Measurements from ENCODE around the gene MME. TPM values are rescaled to one million over a fixed set of nuclear protein-coding genes. Genes with fewer than 3 reads are reported as not detected.

The MME gene
- total RNA-seq, 1 donor from 2014 or later: 54.3 TPM

- TF ChIP-seq CTCF (IDR thresholded peaks at IDR 0.05; ENCODE audit: insufficient read depth, low read depth, low read length): no peak
- TF ChIP-seq EZH2 (IDR thresholded peaks at IDR 0.05; ENCODE audit: insufficient read depth, low read length): no peak
- H3K27me3 Mint-ChIP-seq (ENCODE audit: low read depth, unreplicated experiment): no peaks in the 10 kb centered on the region
Observed at GRCh38 chr3:155038203-155038554, 41.9 kb upstream of the MME start.

DNA sequence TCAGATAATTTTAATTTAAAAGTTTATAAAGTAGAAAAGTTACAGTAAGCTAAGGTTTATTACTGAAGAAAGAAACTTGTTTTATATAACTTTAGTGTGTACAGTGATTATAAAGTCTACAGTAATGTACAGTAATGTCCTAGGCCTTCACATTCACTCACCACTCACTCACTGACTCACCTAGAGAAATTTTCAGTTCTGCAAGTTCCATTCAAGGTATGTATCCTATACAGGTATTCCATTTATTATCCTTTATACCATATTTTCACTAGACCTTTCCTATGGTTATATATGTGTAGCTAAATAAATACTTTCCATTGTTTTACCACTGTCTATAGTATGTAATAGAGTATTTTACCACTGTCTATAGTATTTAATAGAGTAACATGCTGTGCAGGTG, 33.2 kb upstream of the MME start:
- Histone ChIP-seq H3K4me1 (ENCODE audit: insufficient read depth, low read length) (no peaks in the 10 kb centered on the region), H3K9ac (ENCODE audit: low read length) (no peak overlapping the region), H3K36me3 (ENCODE audit: insufficient read depth, low read length) (no peaks in the 10 kb centered on the region), H2AFZ (ENCODE audit: low read depth, low read length) (no peak overlapping the region), H4K20me1 (ENCODE audit: insufficient read depth, low read length) (no peaks in the 10 kb centered on the region), H3K9me3 (ENCODE audit: insufficient read depth, low read depth, low read length) (no peaks in the 10 kb centered on the region), H3K4me2 (ENCODE audit: low read length) (no peak overlapping the region), H3K4me3 (ENCODE audit: insufficient read depth, low read depth, low read length) (no peak overlapping the region), H3K79me2 (ENCODE audit: insufficient read depth, low read length) (no peaks in the 10 kb centered on the region), H3K27ac (ENCODE audit: low read depth, low read length) (no peak overlapping the region), H3K27me3 (ENCODE audit: insufficient read depth, low read length) (no peaks in the 10 kb centered on the region)
- Mint-ChIP-seq H3K36me3 (ENCODE audit: low read depth, unreplicated experiment) (no peaks in the 10 kb centered on the region), H3K27ac (ENCODE audit: unreplicated experiment) (no peak overlapping the region), H3K4me3 (ENCODE audit: unreplicated experiment) (no peak overlapping the region), H3K4me1 (ENCODE audit: low read depth, unreplicated experiment) (peaks cover 4% of the 10 kb centered on the region), H3K27me3 (ENCODE audit: low read depth, unreplicated experiment) (no peaks in the 10 kb centered on the region), H3K9me3 (ENCODE audit: unreplicated experiment) (peaks cover 13% of the 10 kb centered on the region)
- no peak for FAIRE-seq
- TF ChIP-seq CTCF (IDR thresholded peaks at IDR 0.05; ENCODE audit: insufficient read depth, low read depth, low read length) (no peak), EZH2 (IDR thresholded peaks at IDR 0.05; ENCODE audit: insufficient read depth, low read length) (no peak)
- DNase-seq (ENCODE audit: low read depth): no peak

More at GRCh38 chr3:155038203-155038554, 41.9 kb upstream of the MME start:
- no peaks in the 10 kb centered on the region for H3K4me1 ChIP-seq (ENCODE audit: insufficient read depth, low read length)
- H4K20me1 ChIP-seq (ENCODE audit: insufficient read depth, low read length): no peaks in the 10 kb centered on the region
- H3K27me3 ChIP-seq (ENCODE audit: insufficient read depth, low read length): no peaks in the 10 kb centered on the region
- no peak for DNase-seq (ENCODE audit: low read depth)
- H3K27ac ChIP-seq (ENCODE audit: low read depth, low read length): no peak overlapping the region
- Mint-ChIP-seq H3K4me1 (ENCODE audit: low read depth, unreplicated experiment) (peaks cover 10% of the 10 kb centered on the region), H3K4me3 (ENCODE audit: unreplicated experiment) (no peak overlapping the region), H3K36me3 (ENCODE audit: low read depth, unreplicated experiment) (peaks cover 2% of the 10 kb centered on the region), H3K27ac (ENCODE audit: unreplicated experiment) (no peak overlapping the region), H3K9me3 (ENCODE audit: unreplicated experiment) (peaks cover 9% of the 10 kb centered on the region)
- no peaks in the 10 kb centered on the region for H3K36me3 ChIP-seq (ENCODE audit: insufficient read depth, low read length)
- H3K9ac ChIP-seq (ENCODE audit: low read length): no peak overlapping the region
- H2AFZ ChIP-seq (ENCODE audit: low read depth, low read length): no peak overlapping the region
- H3K4me2 ChIP-seq (ENCODE audit: low read length): no peak overlapping the region
- H3K4me3 ChIP-seq (ENCODE audit: insufficient read depth, low read depth, low read length): no peak overlapping the region
- no peak for FAIRE-seq
- no peaks in the 10 kb centered on the region for H3K9me3 ChIP-seq (ENCODE audit: insufficient read depth, low read depth, low read length)
- no peaks in the 10 kb centered on the region for H3K79me2 ChIP-seq (ENCODE audit: insufficient read depth, low read length)

DNA sequence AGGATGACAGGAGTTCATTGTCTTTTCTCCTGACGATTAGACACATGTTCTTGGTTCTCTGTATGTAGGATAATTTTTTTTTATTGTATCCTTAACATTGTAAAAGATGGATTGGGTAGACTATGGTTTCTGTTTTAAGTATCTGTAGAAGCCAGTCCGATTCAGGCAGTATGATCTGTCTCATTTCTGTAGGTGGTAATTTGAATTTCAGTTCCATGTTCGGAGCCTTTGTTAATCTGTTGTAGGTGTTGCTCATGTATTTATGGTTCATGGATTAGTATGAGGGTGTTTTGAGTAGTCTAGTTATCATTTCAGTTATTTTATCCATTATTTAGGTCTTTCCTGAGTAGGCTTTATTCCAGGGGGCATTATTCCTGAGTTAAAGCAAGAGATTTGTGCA, 32.4 kb upstream of the MME start:
- Histone ChIP-seq H2AFZ (ENCODE audit: low read depth, low read length) (no peak overlapping the region), H3K4me2 (ENCODE audit: low read length) (no peak overlapping the region), H3K36me3 (ENCODE audit: insufficient read depth, low read length) (no peaks in the 10 kb centered on the region), H3K27me3 (ENCODE audit: insufficient read depth, low read length) (no peaks in the 10 kb centered on the region), H3K9me3 (ENCODE audit: insufficient read depth, low read depth, low read length) (peaks cover 3% of the 10 kb centered on the region), H3K4me3 (ENCODE audit: insufficient read depth, low read depth, low read length) (no peak overlapping the region), H4K20me1 (ENCODE audit: insufficient read depth, low read length) (no peaks in the 10 kb centered on the region), H3K79me2 (ENCODE audit: insufficient read depth, low read length) (no peaks in the 10 kb centered on the region), H3K9ac (ENCODE audit: low read length) (no peak overlapping the region), H3K4me1 (ENCODE audit: insufficient read depth, low read length) (no peaks in the 10 kb centered on the region), H3K27ac (ENCODE audit: low read depth, low read length) (no peak overlapping the region)
- H3K4me3 Mint-ChIP-seq (ENCODE audit: unreplicated experiment): no peak overlapping the region
- TF ChIP-seq CTCF (IDR thresholded peaks at IDR 0.05; ENCODE audit: insufficient read depth, low read depth, low read length) (no peak), EZH2 (IDR thresholded peaks at IDR 0.05; ENCODE audit: insufficient read depth, low read length) (no peak)
- no peaks in the 10 kb centered on the region for H3K27me3 Mint-ChIP-seq (ENCODE audit: low read depth, unreplicated experiment)
- H3K36me3 Mint-ChIP-seq (ENCODE audit: low read depth, unreplicated experiment): no peaks in the 10 kb centered on the region
- FAIRE-seq: no peak
- DNase-seq (ENCODE audit: low read depth): no peak
- H3K9me3 Mint-ChIP-seq (ENCODE audit: unreplicated experiment): peaks cover 18% of the 10 kb centered on the region
- H3K27ac Mint-ChIP-seq (ENCODE audit: unreplicated experiment): no peak overlapping the region
- H3K4me1 Mint-ChIP-seq (ENCODE audit: low read depth, unreplicated experiment): peaks cover 4% of the 10 kb centered on the region

Measured in astrocyte (in vitro differentiated cells and primary cell).